ENCODE results near the gene INPP5B.

The INPP5B gene

DNA sequence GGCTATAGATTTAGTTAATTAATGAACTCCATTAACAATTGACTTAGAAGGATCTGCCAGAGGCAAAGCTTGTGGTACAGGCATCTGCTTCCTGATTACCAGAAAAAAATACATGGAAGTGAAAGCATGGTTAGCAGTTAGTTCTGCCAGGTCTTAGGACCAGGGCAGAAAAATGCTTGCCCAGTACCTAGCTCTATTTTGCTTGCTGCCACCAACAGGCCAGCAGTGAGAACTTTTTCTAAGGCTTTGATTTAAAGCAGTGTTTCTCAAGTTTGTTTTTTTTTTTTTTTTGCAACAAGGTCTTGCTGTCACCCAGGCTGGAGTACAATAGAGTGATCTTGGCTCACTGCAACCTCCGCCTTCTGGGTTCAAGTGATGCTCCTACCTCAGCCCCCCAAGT, 71.0 kb downstream of the INPP5B start:
- in situ Hi-C loops (cut with HindIII; ENCODE audit: low sequenced_read_pairs) = no loop called here

DNA sequence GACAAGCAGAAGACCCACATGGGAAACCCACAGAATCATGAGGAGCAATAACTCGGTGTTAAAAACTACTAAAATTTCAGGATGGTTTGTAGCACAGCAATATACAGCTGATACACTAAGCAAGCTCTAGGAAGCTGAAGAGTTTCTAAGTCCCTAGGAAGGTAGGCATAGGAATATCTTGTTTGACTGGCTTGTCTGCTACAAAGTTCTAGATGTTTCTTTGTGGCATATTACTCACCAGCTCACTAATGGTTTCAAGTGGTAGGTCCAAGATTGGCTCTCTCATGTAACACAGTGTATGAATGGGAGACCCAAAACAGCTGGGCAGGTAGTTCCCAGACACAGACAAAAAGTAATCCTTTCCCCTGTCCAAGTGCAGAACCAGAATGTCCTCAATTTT, 74.2 kb downstream of the INPP5B start:
- in situ Hi-C loops (cut with HindIII; ENCODE audit: low sequenced_read_pairs) = no loop called here

DNA sequence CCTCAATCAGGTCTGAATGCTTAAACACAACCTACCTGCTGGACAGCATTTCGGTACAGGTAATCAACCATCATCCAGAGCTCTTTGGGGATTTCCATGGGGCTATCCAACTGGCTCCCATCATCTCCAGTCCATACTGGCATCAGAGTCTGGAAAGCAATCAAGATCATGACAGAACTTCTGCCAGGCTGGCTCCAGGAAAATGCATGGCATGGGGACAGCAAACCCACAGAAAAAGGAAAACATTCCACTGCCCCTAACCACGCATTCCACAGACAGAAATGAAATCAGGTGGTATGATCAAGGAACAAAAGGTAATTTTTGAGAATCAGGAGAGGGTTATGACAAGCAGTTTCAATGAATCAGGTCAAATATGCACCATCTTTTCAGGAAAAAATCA, 78.4 kb downstream of the INPP5B start:
- in situ Hi-C loops (cut with HindIII; ENCODE audit: low sequenced_read_pairs) = no loop called here

GRCh38 chr1:37867784-37868183, 79.1 kb downstream of the INPP5B start:
- in situ Hi-C loops (cut with HindIII; ENCODE audit: low sequenced_read_pairs) = no loop called here

GRCh38 chr1:37866491-37866890, 80.4 kb downstream of the INPP5B start:
- in situ Hi-C loops (cut with HindIII; ENCODE audit: low sequenced_read_pairs) = no loop called here

DNA sequence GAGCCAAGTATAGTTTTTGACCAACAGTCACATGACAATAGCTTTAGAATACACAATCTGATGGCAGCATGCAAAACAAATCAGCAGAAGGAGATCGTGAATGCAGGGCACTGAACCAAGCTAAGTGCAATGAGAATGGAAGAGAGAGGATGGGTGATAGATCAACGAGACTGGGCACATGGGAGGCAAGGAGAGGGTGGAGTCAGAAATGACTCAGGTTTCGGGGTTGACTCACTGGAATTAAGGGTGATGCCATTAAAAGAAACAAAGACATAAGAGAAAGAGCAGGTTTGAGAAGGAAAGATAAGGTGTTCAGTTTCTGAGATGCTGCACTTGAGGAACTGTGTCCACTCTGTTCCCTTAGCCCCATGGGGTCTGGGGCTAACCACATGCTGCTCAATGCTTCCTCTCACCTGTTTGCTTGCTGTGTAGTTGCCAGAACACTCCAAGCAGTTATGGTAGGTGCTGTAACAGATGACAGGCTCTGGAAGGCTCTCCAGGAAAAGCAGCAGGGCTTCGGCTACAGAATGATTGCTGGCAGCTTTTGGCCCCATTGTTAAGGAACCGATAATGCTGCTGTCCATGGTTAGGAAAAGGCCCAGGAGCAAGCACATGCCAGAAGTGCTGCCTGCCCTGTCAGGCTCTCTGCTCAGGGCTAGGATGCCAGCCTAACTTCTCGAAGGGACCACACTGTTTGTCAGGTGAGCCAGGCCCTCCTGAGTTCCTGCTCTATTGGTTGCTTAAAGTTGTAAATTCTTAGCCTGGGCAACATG, 81.3 kb downstream of the INPP5B start:
- in situ Hi-C loops (cut with HindIII; ENCODE audit: low sequenced_read_pairs) = no loop called here

DNA sequence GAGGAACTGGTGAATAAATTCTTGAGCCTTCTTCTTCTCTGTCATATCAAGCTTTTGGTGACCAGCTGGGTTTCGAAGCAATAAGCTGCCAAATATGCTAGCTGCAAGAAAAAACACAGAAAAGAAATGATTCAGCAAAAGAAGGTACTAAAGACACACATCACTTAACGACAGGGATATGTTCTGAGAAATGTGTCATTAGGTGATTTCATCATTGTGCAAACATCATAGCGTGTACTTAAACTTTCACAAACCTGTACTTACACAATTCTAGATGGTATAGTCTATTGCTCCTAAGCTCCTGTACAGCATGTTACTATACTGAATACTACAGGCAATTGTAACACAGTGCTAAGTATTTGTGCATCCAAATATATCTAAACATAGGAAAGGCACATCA, 84.5 kb downstream of the INPP5B start:
- in situ Hi-C loops (cut with HindIII; ENCODE audit: low sequenced_read_pairs) = no loop called here

GRCh38 chr1:37861151-37861550, 85.7 kb downstream of the INPP5B start:
- in situ Hi-C loops (cut with HindIII; ENCODE audit: low sequenced_read_pairs) = no loop called here

GRCh38 chr1:37860346-37860666, 86.5 kb downstream of the INPP5B start:
- in situ Hi-C loops (cut with HindIII; ENCODE audit: low sequenced_read_pairs) = no loop called here

DNA sequence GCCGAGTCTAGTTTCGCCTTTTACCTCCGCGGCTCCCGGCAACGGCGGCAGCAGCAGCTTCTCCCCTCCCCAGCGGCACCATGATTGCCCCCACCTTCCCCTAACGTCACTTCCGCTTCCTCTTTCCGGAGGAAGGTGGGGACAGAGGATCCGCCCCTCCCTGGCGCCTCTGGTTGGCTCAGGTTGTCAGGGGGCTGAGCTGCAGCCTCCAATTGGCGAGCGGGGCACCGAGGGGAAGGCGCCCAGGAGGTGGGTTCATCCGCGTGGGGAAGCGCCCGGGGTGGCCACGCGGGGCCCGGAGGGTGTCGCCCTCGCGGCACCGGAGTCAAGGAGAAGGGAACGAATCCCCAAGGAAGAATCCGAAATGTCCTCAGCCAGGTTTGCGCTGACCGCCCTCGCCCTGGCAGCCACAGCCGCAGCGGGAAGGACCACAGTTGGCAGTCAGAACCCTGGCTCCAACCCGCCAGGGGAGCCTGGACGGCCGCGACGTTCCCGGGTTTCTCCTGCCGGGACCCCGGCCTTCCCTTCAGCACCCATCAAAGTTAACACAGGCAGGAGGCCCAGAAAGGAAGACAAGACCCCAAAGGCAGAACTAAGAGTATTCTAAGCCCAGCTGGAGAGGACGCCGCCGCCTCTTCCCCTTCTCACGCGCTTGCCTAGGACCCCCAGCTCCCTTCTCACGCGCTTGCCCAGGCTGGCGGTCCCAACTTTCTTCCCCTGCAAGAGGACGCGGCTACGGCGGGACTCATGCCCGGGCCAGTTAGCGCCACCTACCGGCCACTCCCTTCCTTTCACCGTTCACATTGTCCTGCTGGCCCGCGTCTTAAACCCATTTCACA, 87.1 kb downstream of the INPP5B start, which contains the start of gene MTF1:
Gene MTF1 (minus strand): TSS at position 86 of the 839 bp plus-strand sequence. CDS start 1,934 bp downstream, outside the sequence.
- in situ Hi-C loops (cut with HindIII; ENCODE audit: low sequenced_read_pairs) = no loop called here

DNA sequence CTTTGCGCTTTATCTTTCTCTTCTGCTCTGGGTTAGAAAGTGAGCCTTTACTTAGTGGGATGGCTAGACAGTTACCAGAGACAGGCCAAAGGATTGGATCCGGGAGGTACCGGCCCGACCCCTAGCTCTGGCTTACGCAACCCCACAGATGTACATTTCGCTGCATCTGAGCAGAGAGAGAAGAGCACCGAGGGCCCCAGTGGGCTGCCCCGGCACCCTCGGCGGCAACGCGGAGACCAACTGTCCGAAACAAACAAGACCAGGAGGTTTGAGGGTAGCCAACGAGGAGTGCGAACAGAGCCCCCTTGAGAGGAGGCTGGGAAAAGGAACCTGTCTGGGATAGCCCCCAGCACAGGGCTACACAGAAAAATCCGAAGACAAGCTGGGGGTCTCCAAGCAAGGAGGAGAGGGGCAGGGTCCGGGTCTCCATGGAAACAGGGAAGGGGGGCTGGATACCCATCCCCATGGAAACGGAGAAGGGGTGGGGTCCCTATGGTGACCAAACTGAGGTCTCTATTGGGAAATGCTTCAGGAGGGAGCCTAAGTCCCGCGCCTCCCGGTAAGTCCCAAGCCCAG, 87.8 kb downstream of the INPP5B start:
- in situ Hi-C loops (cut with HindIII; ENCODE audit: low sequenced_read_pairs) = no loop called here

DNA sequence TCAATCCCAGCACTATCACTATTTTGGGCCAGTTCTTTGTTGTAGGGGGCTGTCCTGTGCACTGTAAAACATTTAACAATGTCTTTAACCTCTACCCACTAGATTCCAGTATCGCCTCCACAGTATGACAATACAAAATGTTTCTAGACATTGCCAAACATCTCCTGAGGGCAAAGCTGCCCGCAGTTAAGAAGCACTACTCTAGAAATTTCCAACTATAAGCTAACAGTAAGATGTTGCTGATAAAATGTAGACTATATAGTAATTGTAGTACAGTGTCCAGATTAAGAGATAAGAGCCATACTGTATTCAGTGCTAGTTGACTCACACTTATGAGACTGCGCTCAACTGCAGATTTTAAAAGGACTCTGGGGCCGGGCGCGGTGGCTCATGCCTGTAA, 92.4 kb downstream of the INPP5B start:
- in situ Hi-C loops (cut with HindIII; ENCODE audit: low sequenced_read_pairs) = no loop called here

GRCh38 chr1:37853157-37853556, 93.7 kb downstream of the INPP5B start:
- in situ Hi-C loops (cut with HindIII; ENCODE audit: low sequenced_read_pairs) = no loop called here

DNA sequence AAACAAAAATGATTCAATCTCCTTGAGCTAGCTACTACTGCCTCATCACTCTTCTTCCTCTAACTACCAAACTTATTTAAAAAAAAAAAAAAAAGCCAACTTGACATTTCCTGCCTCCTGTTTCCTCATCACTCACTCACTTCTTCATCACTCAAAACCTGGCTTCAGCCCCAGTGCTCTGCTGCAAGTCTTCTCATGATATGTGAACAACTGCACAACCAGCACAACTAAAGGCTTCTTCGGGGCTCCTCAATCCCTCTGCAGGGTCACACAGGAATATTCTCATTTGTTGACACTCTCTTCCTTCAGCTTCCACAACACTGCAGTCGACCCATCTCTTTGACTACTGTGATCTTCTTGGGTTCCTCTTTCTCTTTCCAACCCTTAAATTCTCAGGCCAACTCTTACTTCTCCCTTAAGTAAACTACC, 95.1 kb downstream of the INPP5B start:
- in situ Hi-C loops (cut with HindIII; ENCODE audit: low sequenced_read_pairs) = no loop called here

GRCh38 chr1:37851262-37851661, 95.6 kb downstream of the INPP5B start:
- in situ Hi-C loops (cut with HindIII; ENCODE audit: low sequenced_read_pairs) = no loop called here

DNA sequence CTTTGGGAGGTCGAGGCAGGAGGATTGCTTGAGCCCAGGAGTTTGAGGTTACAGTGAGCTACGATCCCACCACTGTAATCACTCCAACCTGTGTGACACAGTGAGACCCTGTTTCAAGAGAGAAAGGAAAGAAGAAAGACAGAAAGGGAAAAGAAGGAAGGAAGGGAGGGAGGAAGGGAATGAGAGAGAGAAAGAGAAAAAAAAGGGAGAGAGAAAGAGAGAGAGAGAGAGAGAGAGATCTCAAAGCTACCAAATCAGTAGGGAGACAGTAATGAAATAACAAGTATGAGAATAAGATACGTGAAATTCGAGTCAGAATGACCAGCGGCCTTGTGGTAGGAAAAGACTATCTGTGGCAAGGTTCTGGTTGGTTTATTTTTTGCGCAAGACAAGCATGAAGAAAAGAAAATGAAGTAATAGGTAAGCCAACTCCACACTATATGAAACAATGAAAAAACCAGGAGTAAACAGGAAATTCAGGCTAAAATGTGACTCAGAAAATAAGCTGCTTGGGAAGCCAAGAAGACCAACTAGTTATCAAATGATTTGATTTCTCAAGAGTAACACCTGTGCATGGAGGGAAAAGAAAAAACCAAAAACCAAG, 96.4 kb downstream of the INPP5B start:
- in situ Hi-C loops (cut with HindIII; ENCODE audit: low sequenced_read_pairs) = no loop called here

DNA sequence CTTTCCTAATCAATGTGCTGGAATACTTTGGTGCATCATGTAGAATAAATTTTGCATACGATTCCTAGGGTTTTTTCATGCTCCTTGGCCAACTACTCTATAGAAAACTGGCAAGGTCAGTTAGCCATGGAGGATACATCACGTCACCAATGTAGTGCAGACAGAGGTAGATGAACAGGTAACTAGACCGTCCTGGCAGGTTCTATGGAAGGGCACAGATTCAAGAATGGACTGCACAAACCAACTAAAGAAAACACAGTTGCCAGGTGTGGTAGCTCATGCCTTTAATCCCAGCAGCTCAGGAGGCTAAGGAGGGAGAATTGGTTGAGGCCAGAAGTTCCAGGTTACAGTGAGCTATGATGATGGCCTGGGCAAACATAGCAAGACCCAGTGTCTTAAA, 97.4 kb downstream of the INPP5B start:
- in situ Hi-C loops (cut with HindIII; ENCODE audit: low sequenced_read_pairs) = no loop called here

- in situ Hi-C loops (cut with HindIII; ENCODE audit: low sequenced_read_pairs) = no loop called here
Observed at GRCh38 chr1:37846647-37847339, 100.1 kb downstream of the INPP5B start.

DNA sequence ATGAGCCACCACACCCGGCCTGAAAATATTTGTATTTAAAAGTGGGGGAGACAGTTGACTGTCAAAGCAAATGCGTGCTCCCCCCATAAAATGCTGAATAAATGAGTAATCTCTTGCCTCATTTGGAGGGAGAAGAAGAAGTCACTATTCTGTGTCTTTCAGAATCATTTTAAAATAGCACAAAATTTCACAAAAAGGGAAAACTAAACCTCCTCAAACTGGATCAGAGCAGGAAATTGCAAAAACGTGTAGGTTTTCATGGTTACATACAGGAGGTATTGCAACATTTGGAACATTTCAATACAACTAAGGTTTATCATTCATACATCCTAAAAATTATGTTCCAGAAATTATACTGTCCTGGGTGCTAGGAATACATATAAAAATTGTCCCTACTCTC, 101.1 kb downstream of the INPP5B start:
- in situ Hi-C loops (cut with HindIII; ENCODE audit: low sequenced_read_pairs) = no loop called here

GRCh38 chr1:37845049-37845646, 101.7 kb downstream of the INPP5B start:
- in situ Hi-C loops (cut with HindIII; ENCODE audit: low sequenced_read_pairs) = no loop called here
